Endodermal cell (in vitro differentiated cells): Measurements from ENCODE around the gene CDC42SE1. TPM values are rescaled to one million over a fixed set of nuclear protein-coding genes. Genes with fewer than 3 reads are reported as not detected.
"Not testable (repeated sequence)": the region's sequence is repeated elsewhere in the genome, so short reads cannot be mapped to it uniquely, and the experiment has no call there.

Source experiments
- DNase-seq: peaks from one replicate; pipeline ENCODE4 v3.0.0-alpha.2; 2017
- H3K27ac ChIP-seq: 2 replicates; pipeline ENCODE4 v1.5.1; 2013; ENCODE audit warnings: mild to moderate bottlenecking, low read depth, low read length, moderate library complexity
- H3K27me3 ChIP-seq: 2 replicates; pipeline ENCODE4 v1.6.1; 2013; ENCODE audit warnings: mild to moderate bottlenecking, low read length, moderate library complexity; ENCODE audit not compliant: insufficient read depth, control insufficient read depth, poor library complexity, severe bottlenecking
- H3K36me3 ChIP-seq: 2 replicates; pipeline ENCODE4 v1.7.0; 2013; ENCODE audit warnings: mild to moderate bottlenecking, low read length, moderate library complexity; ENCODE audit not compliant: control insufficient read depth, insufficient read depth
- H3K4me1 ChIP-seq: one replicate; pipeline ENCODE4 v1.7.0; 2013; ENCODE audit warnings: low read length; ENCODE audit not compliant: control insufficient read depth, insufficient read depth
- H3K4me3 ChIP-seq: 2 replicates; pipeline ENCODE4 v1.5.1; 2013; ENCODE audit warnings: mild to moderate bottlenecking, low read length, moderate library complexity
- H3K9ac ChIP-seq: 2 replicates; pipeline ENCODE4 v1.6.1; 2013; ENCODE audit warnings: mild to moderate bottlenecking, low read length, moderate library complexity; ENCODE audit not compliant: poor library complexity, severe bottlenecking; ENCODE audit errors: extremely low read depth
- H3K9me3 ChIP-seq: 2 replicates; pipeline ENCODE4 v1.6.1; 2013; ENCODE audit warnings: mild to moderate bottlenecking, low read length, moderate library complexity; ENCODE audit not compliant: control insufficient read depth
- H3K27ac Mint-ChIP-seq: 2 replicates; pipeline ENCODE4 v1.8.0; 2020; ENCODE audit warnings: mixed read lengths
- H3K27me3 Mint-ChIP-seq: 2 replicates; pipeline ENCODE4 v1.8.0; 2021; ENCODE audit warnings: mild to moderate bottlenecking, mixed read lengths; ENCODE audit not compliant: insufficient read depth
- H3K36me3 Mint-ChIP-seq: 2 replicates; pipeline ENCODE4 v1.8.0; 2020; ENCODE audit warnings: low read depth, mixed read lengths
- H3K4me1 Mint-ChIP-seq: 2 replicates; pipeline ENCODE4 v1.8.0; 2020; ENCODE audit warnings: mixed read lengths
- H3K4me3 Mint-ChIP-seq: 2 replicates; pipeline ENCODE4 v1.8.0; 2020; ENCODE audit warnings: mild to moderate bottlenecking, moderate library complexity, mixed read lengths
- H3K9me3 Mint-ChIP-seq: 2 replicates; pipeline ENCODE4 v1.8.0; 2020; ENCODE audit warnings: mild to moderate bottlenecking, mixed read lengths
- CTCF ChIP-seq: fragments of 200-600 bp; sonication (generic); conservative IDR thresholded peaks from 2 replicates; pipeline ENCODE4 v1.5.0; 2021; ENCODE audit warnings: antibody characterized with exemption, mild to moderate bottlenecking
- WGBS, 2 experiments: methylation state at CpG; one replicate each; pipeline versions ENCODE4 v1.1.5 to v1.1.7; 2013; ENCODE audit warnings: missing lambda C conversion rate in 2 of 2, mixed read lengths in 1 of 2; ENCODE audit not compliant: insufficient coverage in 1 of 2, insufficient read length in 1 of 2; 5-methylcytosine and 5-hydroxymethylcytosine counted together
- total RNA-seq, 2 donors: library from RNA; stranded (reverse); fragmentation: NEBNext Ultra II Directional in 1 of 2; extraction: Animal tissue kit (Norgen Biotek cat#: 25700) in 1 of 2; gene quantifications; 2 replicates in 1 of 2; 3 replicates in 1 of 2; pipeline ENCODE4 v1.2.1, GENCODE V29; 2021

CDC42SE1 gene
- total RNA-seq, 2 donors from 2014 or later, result 69.8 to 74.5 TPM

- Histone ChIP-seq H3K27ac (no peak overlapping the region), H3K9ac (no peak overlapping the region), H3K4me1 (no peaks in the 10 kb centered on the region), H3K9me3 (no peaks in the 10 kb centered on the region), H3K4me3 (no peak overlapping the region), H3K27me3 (no peaks in the 10 kb centered on the region), H3K36me3 (no peaks in the 10 kb centered on the region)
- H3K36me3 Mint-ChIP-seq, result peaks cover 3% of the 10 kb centered on the region
- no peak overlapping the region for H3K4me3 Mint-ChIP-seq
- H3K27me3 Mint-ChIP-seq, result no peaks in the 10 kb centered on the region
- H3K9me3 Mint-ChIP-seq, result no peaks in the 10 kb centered on the region
- no peak for DNase-seq
- H3K4me1 Mint-ChIP-seq, result no peaks in the 10 kb centered on the region
- H3K27ac Mint-ChIP-seq, result no peak overlapping the region
- no peak for TF ChIP-seq CTCF
Measured at GRCh38 chr1:151104630-151105029, 45.2 kb upstream of the CDC42SE1 start.

DNA sequence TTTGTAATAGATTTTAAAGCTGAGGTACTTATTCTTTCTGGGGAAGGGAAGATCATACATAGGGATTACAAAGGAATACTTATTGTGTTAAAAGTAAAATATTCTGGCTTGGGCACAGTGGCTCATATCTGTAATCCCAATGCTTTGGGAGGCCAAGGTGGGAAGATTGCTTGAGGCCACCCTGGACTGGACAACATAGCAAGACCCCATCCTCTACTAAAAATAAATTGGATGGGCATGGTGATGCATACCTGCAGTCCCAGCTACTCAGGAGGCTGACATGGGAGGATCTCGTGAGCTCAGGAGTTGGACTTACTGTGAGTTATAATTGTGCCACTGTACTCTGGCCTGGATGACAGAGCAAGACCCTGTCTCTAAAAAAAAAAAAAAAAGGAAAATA is 38.7 kb upstream of the CDC42SE1 start:
- H3K4me1 ChIP-seq, result no peaks in the 10 kb centered on the region
- H3K36me3 ChIP-seq, result no peaks in the 10 kb centered on the region
- H3K4me3 ChIP-seq, result no peak overlapping the region
- DNase-seq, result no peak
- no peaks in the 10 kb centered on the region for H3K9me3 ChIP-seq
- no peak overlapping the region for H3K9ac ChIP-seq
- WGBS, 2 experiments, result 88 to 100% methylated on average over 1 of the region's 1 CpG
- no peaks in the 10 kb centered on the region for H3K9me3 Mint-ChIP-seq
- H3K27me3 ChIP-seq, result no peaks in the 10 kb centered on the region
- H3K27ac ChIP-seq, result no peak overlapping the region
- H3K27ac Mint-ChIP-seq, result no peak overlapping the region
- no peaks in the 10 kb centered on the region for H3K27me3 Mint-ChIP-seq
- peaks cover 5% of the 10 kb centered on the region for H3K36me3 Mint-ChIP-seq
- no peak for TF ChIP-seq CTCF
- no peak overlapping the region for H3K4me3 Mint-ChIP-seq
- no peaks in the 10 kb centered on the region for H3K4me1 Mint-ChIP-seq

DNA sequence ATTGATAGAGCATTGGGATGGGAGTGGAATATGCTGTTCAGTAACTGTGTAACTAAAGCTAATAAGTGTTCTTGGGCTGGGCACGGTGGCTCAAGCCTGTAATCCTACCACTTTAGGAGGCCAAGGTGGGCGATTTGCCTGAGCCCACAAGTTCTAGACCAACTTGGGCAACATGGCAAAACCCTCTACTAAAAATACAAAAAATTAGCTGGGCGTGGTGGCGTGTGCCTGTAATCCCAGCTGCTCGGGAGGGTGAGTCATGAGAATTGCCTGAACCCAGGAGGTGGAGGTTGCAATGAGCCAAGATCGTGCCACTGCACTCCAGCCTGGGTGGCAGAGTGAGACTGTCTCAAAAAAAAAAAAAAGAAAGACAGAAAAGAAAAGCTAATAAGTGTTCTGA is 38.0 kb upstream of the CDC42SE1 start:
- DNase-seq, H3K27me3 Mint-ChIP-seq, H3K27ac ChIP-seq, H3K36me3 ChIP-seq, H3K27ac Mint-ChIP-seq, H3K9me3 Mint-ChIP-seq, H3K27me3 ChIP-seq, H3K9ac ChIP-seq, H3K9me3 ChIP-seq, H3K36me3 Mint-ChIP-seq, H3K4me1 Mint-ChIP-seq, H3K4me1 ChIP-seq, H3K4me3 ChIP-seq, H3K4me3 Mint-ChIP-seq: not testable (repeated sequence)
- 81 to 92% methylated on average over 5 to 6 of the region's 6 CpGs for WGBS, 2 experiments

DNA sequence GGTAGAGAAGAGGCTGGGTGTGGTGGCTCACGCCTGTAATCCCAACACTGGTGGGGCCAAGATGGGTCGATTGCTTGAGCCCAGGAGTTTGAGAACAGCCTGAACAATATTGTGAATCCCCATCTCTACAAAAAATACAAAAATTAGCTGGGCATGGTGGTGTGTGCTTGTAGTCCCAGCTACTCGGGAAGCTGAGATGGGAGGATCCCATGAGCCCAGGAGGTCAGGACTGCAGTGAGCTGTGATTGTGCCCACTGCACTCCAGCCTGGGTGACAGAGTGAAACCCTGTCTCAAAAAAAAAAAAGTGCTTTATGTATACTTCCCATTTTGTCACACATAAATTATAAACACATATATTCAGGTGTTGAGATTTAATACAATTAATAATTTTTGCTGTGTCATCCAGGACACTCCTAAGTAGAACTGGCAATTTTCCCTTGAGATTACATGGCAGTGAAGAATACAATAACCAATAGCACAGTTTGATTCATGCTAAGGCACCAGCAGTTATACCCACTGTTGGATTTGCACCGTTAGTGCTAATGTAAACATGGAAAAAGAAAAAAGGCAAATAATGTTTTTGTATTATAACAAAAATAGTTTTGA is 26.6 kb upstream of the CDC42SE1 start:
- no peak overlapping the region for H3K4me3 ChIP-seq
- H3K36me3 Mint-ChIP-seq, result no peaks in the 10 kb centered on the region
- no peaks in the 10 kb centered on the region for H3K4me1 Mint-ChIP-seq
- DNase-seq, result no peak
- no peak overlapping the region for H3K9ac ChIP-seq
- H3K9me3 Mint-ChIP-seq, result no peaks in the 10 kb centered on the region
- no peak overlapping the region for H3K27ac ChIP-seq
- no peaks in the 10 kb centered on the region for H3K27me3 ChIP-seq
- H3K36me3 ChIP-seq, result no peaks in the 10 kb centered on the region
- H3K4me3 Mint-ChIP-seq, result no peak overlapping the region
- no peaks in the 10 kb centered on the region for H3K27me3 Mint-ChIP-seq
- no peaks in the 10 kb centered on the region for H3K4me1 ChIP-seq
- H3K27ac Mint-ChIP-seq, result no peak overlapping the region
- WGBS, 2 experiments, result 80 to 91% methylated on average over 1 to 4 of the region's 4 CpGs
- no peak for TF ChIP-seq CTCF
- H3K9me3 ChIP-seq, result no peaks in the 10 kb centered on the region
